ENCODE results near the gene MICU2.

MICU2 gene

GRCh38 chr13:21603531-21604448 is at the start of gene MICU2:
Gene MICU2 (minus strand): TSS chr13:21604170. CDS start chr13:21604148, 22 bp downstream.
- H3K4me3 ChIP-seq (ENCODE audit: low read depth, low read length) = peak within 1 kb of the TSS; percentile 62
- DNase-seq (ENCODE audit: low read depth) = peak; percentile 78
- in situ Hi-C loops (cut with HindIII; ENCODE audit: low sequenced_read_pairs) = no loop called here
- TF ChIP-seq, protein P1, sequence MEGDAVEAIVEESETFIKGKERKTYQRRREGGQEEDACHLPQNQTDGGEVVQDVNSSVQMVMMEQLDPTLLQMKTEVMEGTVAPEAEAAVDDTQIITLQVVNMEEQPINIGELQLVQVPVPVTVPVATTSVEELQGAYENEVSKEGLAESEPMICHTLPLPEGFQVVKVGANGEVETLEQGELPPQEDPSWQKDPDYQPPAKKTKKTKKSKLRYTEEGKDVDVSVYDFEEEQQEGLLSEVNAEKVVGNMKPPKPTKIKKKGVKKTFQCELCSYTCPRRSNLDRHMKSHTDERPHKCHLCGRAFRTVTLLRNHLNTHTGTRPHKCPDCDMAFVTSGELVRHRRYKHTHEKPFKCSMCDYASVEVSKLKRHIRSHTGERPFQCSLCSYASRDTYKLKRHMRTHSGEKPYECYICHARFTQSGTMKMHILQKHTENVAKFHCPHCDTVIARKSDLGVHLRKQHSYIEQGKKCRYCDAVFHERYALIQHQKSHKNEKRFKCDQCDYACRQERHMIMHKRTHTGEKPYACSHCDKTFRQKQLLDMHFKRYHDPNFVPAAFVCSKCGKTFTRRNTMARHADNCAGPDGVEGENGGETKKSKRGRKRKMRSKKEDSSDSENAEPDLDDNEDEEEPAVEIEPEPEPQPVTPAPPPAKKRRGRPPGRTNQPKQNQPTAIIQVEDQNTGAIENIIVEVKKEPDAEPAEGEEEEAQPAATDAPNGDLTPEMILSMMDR (IDR thresholded peaks at IDR 0.05; ENCODE audit: low read depth, low read length, missing control alignments) = no peak

- TF ChIP-seq, protein P1 (IDR thresholded peaks at IDR 0.05; ENCODE audit: low read depth, low read length, missing control alignments) = no peak
- in situ Hi-C loops (cut with HindIII; ENCODE audit: low sequenced_read_pairs) = loop anchor here (25.0 kb wide), 1 partner anchor 1146 kb away; no protein-coding TSS in a partner anchor
- DNase-seq (ENCODE audit: low read depth) = no peak
- no peak overlapping the region for H3K4me3 ChIP-seq (ENCODE audit: low read depth, low read length)
Observed at GRCh38 chr13:21641629-21642028, 37.7 kb upstream of the MICU2 start.

DNA sequence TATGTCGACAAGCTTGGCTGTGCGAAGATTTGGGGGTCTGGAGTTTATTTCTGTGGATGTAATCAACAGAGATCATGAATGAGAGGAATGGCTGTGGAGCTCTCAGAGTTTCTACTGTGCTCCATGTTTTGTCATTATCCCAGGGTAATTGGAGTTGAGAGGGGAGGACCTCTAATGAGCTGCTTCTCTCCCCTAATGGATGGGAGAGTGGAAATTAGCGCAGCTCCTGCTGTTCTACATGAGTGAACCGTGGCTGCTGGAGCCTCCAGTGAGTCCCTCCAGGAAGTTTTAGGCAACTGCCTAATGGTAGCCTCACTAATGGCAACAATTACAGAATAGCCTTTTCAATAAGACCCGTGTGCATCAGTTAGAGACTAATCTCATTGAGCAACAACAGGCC is 35.6 kb upstream of the MICU2 start:
- DNase-seq (ENCODE audit: low read depth) = no peak
- no peak overlapping the region for H3K4me3 ChIP-seq (ENCODE audit: low read depth, low read length)
- TF ChIP-seq, protein P1 (IDR thresholded peaks at IDR 0.05; ENCODE audit: low read depth, low read length, missing control alignments) = no peak
- in situ Hi-C loops (cut with HindIII; ENCODE audit: low sequenced_read_pairs) = loop anchor here (25.0 kb wide), 1 partner anchor 1148 kb away; no protein-coding TSS in a partner anchor

- TF ChIP-seq, protein P1 (IDR thresholded peaks at IDR 0.05; ENCODE audit: low read depth, low read length, missing control alignments) = peak; percentile 62
- in situ Hi-C loops (cut with HindIII; ENCODE audit: low sequenced_read_pairs) = loop anchor here (25.0 kb wide), 1 partner anchor 1149 kb away; no protein-coding TSS in a partner anchor
- DNase-seq (ENCODE audit: low read depth) = no peak
- H3K4me3 ChIP-seq (ENCODE audit: low read depth, low read length) = no peak overlapping the region
Observed at GRCh38 chr13:21638319-21639282, 34.6 kb upstream of the MICU2 start.

- DNase-seq (ENCODE audit: low read depth) = no peak
- no peak overlapping the region for H3K4me3 ChIP-seq (ENCODE audit: low read depth, low read length)
- in situ Hi-C loops (cut with HindIII; ENCODE audit: low sequenced_read_pairs) = loop anchor here (25.0 kb wide), 1 partner anchor 1150 kb away; no protein-coding TSS in a partner anchor
- TF ChIP-seq, protein P1 (IDR thresholded peaks at IDR 0.05; ENCODE audit: low read depth, low read length, missing control alignments) = no peak
Observed at GRCh38 chr13:21637296-21637695, 33.3 kb upstream of the MICU2 start.

DNA sequence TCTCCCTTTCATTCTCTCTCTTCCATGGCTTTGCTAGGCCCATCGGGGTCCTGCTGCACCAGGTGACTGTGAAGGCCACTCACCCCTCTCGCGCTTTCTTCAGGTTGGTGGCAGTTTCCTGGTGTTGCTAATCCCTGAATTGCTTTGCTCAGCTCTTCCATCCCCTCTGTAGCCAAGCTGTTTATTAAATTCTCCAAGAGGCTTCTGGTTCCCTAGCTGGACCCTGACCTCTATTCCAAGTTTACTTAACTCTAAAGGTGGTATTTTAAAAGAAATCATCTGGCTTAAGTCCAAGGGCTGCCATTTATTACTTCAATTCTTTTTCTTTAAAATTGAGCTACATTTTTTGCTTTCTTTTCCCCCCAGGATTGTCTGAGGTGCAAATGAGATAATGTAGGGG is 32.7 kb upstream of the MICU2 start:
- in situ Hi-C loops (cut with HindIII; ENCODE audit: low sequenced_read_pairs) = loop anchor here (25.0 kb wide), 1 partner anchor 1151 kb away; no protein-coding TSS in a partner anchor
- TF ChIP-seq, protein P1 (IDR thresholded peaks at IDR 0.05; ENCODE audit: low read depth, low read length, missing control alignments) = no peak
- H3K4me3 ChIP-seq (ENCODE audit: low read depth, low read length) = no peak overlapping the region
- DNase-seq (ENCODE audit: low read depth) = no peak

Data from astrocyte of the cerebellum (primary cell).